ENCODE measurements around the gene PRKG1.

PRKG1 gene

DNA sequence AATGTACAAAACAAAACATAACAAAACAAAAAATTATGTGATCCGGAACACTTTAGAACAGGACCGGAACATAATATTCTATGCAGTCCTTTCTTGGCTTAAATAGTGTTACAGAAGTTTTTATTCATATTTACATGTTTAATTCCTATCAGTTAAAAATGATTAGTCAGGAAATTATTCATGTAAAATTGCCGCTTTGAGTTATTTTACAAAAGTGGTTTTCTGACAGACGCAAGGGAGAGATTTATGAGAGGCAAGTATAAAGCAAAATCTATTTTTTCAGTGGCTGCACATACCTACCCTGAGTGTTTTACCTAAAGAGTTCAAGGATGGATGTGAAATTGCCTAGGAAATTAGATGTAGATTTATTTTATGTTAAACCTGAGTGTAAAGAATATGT, 1009.1 kb downstream of the PRKG1 start:
- TF ChIP-seq, protein P1, sequence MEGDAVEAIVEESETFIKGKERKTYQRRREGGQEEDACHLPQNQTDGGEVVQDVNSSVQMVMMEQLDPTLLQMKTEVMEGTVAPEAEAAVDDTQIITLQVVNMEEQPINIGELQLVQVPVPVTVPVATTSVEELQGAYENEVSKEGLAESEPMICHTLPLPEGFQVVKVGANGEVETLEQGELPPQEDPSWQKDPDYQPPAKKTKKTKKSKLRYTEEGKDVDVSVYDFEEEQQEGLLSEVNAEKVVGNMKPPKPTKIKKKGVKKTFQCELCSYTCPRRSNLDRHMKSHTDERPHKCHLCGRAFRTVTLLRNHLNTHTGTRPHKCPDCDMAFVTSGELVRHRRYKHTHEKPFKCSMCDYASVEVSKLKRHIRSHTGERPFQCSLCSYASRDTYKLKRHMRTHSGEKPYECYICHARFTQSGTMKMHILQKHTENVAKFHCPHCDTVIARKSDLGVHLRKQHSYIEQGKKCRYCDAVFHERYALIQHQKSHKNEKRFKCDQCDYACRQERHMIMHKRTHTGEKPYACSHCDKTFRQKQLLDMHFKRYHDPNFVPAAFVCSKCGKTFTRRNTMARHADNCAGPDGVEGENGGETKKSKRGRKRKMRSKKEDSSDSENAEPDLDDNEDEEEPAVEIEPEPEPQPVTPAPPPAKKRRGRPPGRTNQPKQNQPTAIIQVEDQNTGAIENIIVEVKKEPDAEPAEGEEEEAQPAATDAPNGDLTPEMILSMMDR (IDR thresholded peaks at IDR 0.05; ENCODE audit: extremely low read depth, insufficient read depth, missing control alignments), result no peak
- in situ Hi-C loops (cut with MboI; ENCODE audit: low pct_unique_long_range_greater_than_20kb, low sequenced_read_pairs, unreplicated experiment), result no loop called here
- no peak for DNase-seq (ENCODE audit: low spot score)

DNA sequence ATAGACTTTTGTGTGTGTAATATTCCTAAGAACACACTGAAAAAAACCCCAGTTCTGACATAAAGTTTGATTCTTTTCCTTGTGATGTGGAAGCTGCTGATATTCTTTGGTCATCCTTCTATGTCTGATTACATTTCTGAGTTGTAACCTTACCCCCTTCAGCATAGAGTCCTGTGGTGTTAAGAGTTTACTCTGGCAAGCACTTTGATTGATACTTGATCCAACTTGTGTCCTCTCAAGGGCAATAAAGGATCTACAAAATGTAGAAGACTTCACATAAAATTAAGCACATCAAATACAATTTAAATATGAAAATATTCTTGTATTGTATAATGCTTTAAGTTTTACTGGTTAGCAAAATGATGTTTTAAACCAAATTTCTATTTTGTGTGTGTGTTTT, 1018.1 kb downstream of the PRKG1 start:
- in situ Hi-C loops (cut with MboI; ENCODE audit: low pct_unique_long_range_greater_than_20kb, low sequenced_read_pairs, unreplicated experiment), result no loop called here
- TF ChIP-seq, protein P1 (IDR thresholded peaks at IDR 0.05; ENCODE audit: extremely low read depth, insufficient read depth, missing control alignments), result no peak
- DNase-seq (ENCODE audit: low spot score), result no peak

DNA sequence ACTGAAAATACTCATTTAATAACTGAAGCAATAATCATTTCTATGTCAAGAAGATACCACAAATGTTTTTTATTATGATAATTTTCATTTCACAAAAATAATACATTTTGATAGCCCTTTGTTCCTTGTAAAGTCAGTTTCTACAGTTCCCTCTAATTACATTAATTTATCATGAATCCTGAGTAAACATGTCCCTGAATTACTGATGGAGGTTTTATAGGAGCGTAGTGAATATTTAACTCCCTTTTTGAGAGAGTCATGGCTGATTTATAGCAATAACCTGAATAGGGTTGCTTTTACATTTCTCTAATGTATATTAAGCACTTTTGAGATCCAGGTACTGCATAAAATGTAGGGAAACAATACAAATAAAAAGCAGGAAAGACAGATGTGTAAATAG, 1023.8 kb downstream of the PRKG1 start:
- in situ Hi-C loops (cut with MboI; ENCODE audit: low pct_unique_long_range_greater_than_20kb, low sequenced_read_pairs, unreplicated experiment), result no loop called here
- no peak for DNase-seq (ENCODE audit: low spot score)
- TF ChIP-seq, protein P1 (IDR thresholded peaks at IDR 0.05; ENCODE audit: extremely low read depth, insufficient read depth, missing control alignments), result no peak

DNA sequence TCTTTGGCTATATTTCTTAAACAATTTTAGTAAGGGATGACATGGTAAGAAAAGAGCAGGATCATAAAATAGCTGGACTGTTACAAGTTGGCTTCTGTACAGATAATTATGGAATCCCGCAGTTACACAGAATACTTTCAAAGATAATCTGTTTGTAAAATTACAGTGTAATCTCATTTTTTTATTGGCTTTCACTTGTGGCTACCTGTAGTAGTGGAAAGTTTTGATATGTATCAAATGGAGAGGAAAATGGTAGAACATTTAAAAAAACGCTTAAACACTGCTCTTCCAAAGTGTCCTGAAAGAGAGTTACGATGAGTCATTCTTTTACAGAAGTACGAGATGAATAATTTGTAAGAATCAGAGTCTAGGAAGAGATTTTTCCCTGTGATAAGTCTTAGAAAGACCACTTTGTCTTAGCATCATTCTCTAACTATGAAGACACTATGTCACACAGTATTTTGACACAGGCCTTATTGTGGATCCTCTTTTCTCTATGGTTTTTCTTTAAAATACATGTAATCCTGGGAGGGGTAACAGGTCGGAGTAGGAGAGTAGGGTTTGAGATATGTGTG, 1024.8 kb downstream of the PRKG1 start:
- DNase-seq (ENCODE audit: low spot score), result no peak
- TF ChIP-seq, protein P1 (IDR thresholded peaks at IDR 0.05; ENCODE audit: extremely low read depth, insufficient read depth, missing control alignments), result no peak
- in situ Hi-C loops (cut with MboI; ENCODE audit: low pct_unique_long_range_greater_than_20kb, low sequenced_read_pairs, unreplicated experiment), result no loop called here

DNA sequence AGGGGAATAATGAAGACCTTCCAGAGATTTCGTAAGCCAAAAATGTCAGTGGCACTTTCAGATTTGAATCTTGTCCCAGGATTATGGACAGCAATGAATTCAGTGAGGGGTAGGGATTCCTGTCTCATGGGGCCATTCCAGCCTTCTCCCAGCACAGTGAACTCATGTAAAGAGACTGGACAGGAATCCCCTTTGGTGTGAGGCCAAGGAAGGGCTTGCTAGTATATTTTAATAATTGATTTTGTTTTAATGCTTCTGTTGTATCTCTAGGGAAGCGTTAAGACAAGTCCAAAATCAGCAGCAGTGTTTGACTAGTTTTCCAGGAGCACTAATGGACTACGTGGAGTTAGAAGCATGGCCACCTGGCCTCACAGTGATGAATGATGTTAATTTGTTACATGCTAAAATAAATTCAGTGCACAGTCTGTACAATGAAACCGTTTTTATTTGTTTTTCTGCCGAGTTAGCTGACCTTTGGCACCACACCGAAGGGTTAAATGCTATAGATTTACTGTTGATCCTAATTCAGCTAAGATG, 1025.8 kb downstream of the PRKG1 start:
- no peak for DNase-seq (ENCODE audit: low spot score)
- TF ChIP-seq, protein P1 (IDR thresholded peaks at IDR 0.05; ENCODE audit: extremely low read depth, insufficient read depth, missing control alignments), result no peak
- in situ Hi-C loops (cut with MboI; ENCODE audit: low pct_unique_long_range_greater_than_20kb, low sequenced_read_pairs, unreplicated experiment), result no loop called here

DNA sequence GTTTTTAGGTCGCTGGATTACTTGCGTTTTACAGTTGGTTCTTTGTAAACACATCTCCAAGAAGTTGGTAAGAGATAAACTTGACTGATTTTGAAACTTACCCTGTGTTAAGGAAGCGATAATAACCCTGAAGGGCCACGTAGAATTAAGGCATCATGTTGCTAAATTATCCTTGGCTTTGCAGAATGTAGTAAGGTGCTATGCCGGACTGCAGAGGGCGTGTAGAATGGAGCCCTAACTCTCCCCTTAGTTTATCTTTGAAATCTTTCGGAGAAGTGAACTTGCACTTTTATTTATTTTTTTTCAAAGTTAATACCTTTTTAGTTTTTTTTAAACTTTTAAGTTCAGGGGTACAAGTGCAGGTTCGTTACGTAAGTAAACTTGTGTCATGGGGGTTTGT, 1031.0 kb downstream of the PRKG1 start:
- TF ChIP-seq, protein P1 (IDR thresholded peaks at IDR 0.05; ENCODE audit: extremely low read depth, insufficient read depth, missing control alignments), result no peak
- no peak for DNase-seq (ENCODE audit: low spot score)
- in situ Hi-C loops (cut with MboI; ENCODE audit: low pct_unique_long_range_greater_than_20kb, low sequenced_read_pairs, unreplicated experiment), result no loop called here
